ENCODE data around the gene TMSB15B.
"Not testable (repeated sequence)": the region's sequence is repeated elsewhere in the genome, so short reads cannot be mapped to it uniquely, and the experiment has no call there.

TMSB15B gene

GRCh38 chrX:103960599-103960998 lies 1.8 kb upstream of the TMSB15B start:
- ATAC-seq (replicated peaks); H3K36me3 Mint-ChIP-seq; DNase-seq; H3K4me3 Mint-ChIP-seq; H3K27ac Mint-ChIP-seq; H3K9me3 Mint-ChIP-seq; H3K27me3 Mint-ChIP-seq; H3K4me1 Mint-ChIP-seq: not testable (repeated sequence)

GRCh38 chrX:103983508-103983907 lies 21.1 kb downstream of the TMSB15B start:
- not testable (repeated sequence) for H3K27me3 Mint-ChIP-seq; ATAC-seq (replicated peaks); DNase-seq; H3K27ac Mint-ChIP-seq; H3K36me3 Mint-ChIP-seq; H3K4me3 Mint-ChIP-seq; H3K4me1 Mint-ChIP-seq; H3K9me3 Mint-ChIP-seq

- Mint-ChIP-seq H3K4me3 (no peak overlapping the region), H3K4me1 (no peaks in the 10 kb centered on the region), H3K36me3 (no peaks in the 10 kb centered on the region), H3K27me3 (peaks cover 0 to 14% of the 10 kb centered on the region in 2 donors), H3K27ac (no peak overlapping the region), H3K9me3 (no peaks in the 10 kb centered on the region)
- ATAC-seq (replicated peaks) (no peak), DNase-seq (no peak)
Observed at GRCh38 chrX:103999234-103999633, 36.8 kb downstream of the TMSB15B start.

- DNase-seq = no peak
- no peak for ATAC-seq (replicated peaks)
- Mint-ChIP-seq H3K4me1 (no peaks in the 10 kb centered on the region), H3K27ac (no peak overlapping the region), H3K4me3 (no peak overlapping the region), H3K27me3 (peaks cover 5 to 18% of the 10 kb centered on the region in 2 donors), H3K9me3 (peaks cover 0 to 5% of the 10 kb centered on the region in 2 donors), H3K36me3 (no peaks in the 10 kb centered on the region)
Observed at GRCh38 chrX:104008831-104009230, 46.4 kb downstream of the TMSB15B start.

GRCh38 chrX:104013158-104013557 lies 50.7 kb downstream of the TMSB15B start:
- Mint-ChIP-seq H3K9me3 (peaks cover 0 to 5% of the 10 kb centered on the region in 2 donors), H3K4me1 (no peaks in the 10 kb centered on the region)

GRCh38 chrX:104013606-104014005 lies 51.2 kb downstream of the TMSB15B start, which contains the start of gene H2BW1:
Gene H2BW1 (minus strand): TSS chrX:104013708. CDS start chrX:104013576, 132 bp downstream.
- H3K4me1 Mint-ChIP-seq = no peaks in the 10 kb centered on the region
- DNase-seq (no peak), ATAC-seq (replicated peaks) (no peak)
- H3K27ac Mint-ChIP-seq = no peak within 1 kb of the TSS
- peaks cover 3 to 14% of the 10 kb centered on the region in 2 donors for H3K27me3 Mint-ChIP-seq
- H3K36me3 Mint-ChIP-seq = no peaks in the 10 kb centered on the region
- peaks cover 0 to 5% of the 10 kb centered on the region in 2 donors for H3K9me3 Mint-ChIP-seq
- H3K4me3 Mint-ChIP-seq = no peak within 1 kb of the TSS

More at GRCh38 chrX:104013158-104013557, 50.7 kb downstream of the TMSB15B start:
- Mint-ChIP-seq H3K4me3 (no peak overlapping the region), H3K36me3 (no peaks in the 10 kb centered on the region), H3K27ac (no peak overlapping the region), H3K27me3 (peaks cover 5 to 10% of the 10 kb centered on the region in 2 donors)
- no peak for ATAC-seq (replicated peaks)
- DNase-seq = no peak

GRCh38 chrX:104015576-104015975 lies 53.1 kb downstream of the TMSB15B start:
- peaks cover 0 to 21% of the 10 kb centered on the region in 2 donors for H3K27me3 Mint-ChIP-seq
- ATAC-seq (replicated peaks); H3K9me3 Mint-ChIP-seq; H3K36me3 Mint-ChIP-seq; DNase-seq; H3K4me3 Mint-ChIP-seq; H3K27ac Mint-ChIP-seq; H3K4me1 Mint-ChIP-seq: not testable (repeated sequence)

Data from stimulated activated naive B cell treated with anti-CD40 and anti-IgM and Interleukin-4, amounts not matched to agents 10 μg/mL and 1 μg/mL and 100 μg/mL, for 72 hours (primary cell).